Measurements from ENCODE around the gene ALDH1A1.

The ALDH1A1 gene

DNA sequence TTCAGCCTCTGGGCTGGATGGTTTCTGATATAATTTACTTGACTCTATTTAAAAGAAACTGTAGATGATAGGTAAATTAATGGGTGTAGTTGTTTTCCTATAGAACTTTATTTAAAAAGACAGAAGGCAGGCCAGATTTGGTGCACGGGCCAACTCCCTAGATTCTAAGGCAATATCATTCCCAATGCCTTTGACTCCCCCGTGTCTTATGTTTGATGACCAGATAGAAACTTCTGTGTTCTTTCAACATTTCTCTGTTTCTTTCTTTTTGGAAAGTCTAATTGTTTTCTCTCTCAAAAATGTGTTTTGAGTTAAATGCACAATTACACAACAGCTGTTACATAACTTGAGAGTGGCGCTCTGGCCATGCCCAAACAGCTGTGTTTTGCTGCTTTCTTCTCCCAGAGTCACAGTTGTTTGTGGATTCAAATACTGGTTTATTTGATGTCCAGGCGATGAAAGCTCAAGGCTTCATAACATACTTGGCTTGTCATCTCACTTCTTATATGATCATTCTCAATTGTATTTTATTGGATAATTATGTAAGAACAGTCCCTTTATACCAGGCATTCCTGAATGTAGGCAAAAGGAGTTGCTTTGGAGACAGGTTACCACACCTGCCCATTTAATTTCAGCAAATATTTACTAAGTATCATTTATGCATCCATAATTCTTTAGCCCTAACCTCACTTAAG lies 1.7 kb upstream of the ALDH1A1 start:
- ChIA-PET POLR2A (no interaction called here), CTCF (no interaction called here)
- DNase-seq (ENCODE audit: extremely low spot score) = no peak
- no peak for TF ChIP-seq TARDBP (IDR thresholded peaks at IDR 0.05)
- no peak for TF ChIP-seq L3MBTL2 (conservative IDR thresholded peaks at IDR 0.05)
- TF ChIP-seq ELF4 (IDR thresholded peaks at IDR 0.05) = no peak
- no peak for TF ChIP-seq SP1 (IDR thresholded peaks at IDR 0.05)

DNA sequence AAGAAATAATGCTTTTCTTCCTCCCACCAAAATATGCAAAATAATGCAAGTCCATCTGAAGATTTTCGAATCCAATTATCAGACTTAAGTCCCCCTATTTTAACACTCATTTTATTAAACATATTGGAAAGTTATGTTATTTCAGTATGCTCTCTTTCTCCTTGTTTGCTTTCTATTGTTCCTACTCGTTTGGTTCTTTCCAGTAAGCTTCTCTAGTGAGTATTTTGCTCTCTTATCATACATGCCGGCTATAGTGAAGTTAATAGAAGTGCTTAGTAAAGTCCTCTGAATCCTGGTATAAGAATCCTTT lies 517 bp downstream of the ALDH1A1 start:
- DNase-seq (ENCODE audit: extremely low spot score) = no peak
- no peak for TF ChIP-seq FOXK2 (IDR thresholded peaks at IDR 0.05)
- POLR2A ChIA-PET = no interaction called here
- CTCF ChIA-PET = no interaction called here

- no peak for DNase-seq (ENCODE audit: extremely low spot score)
- POLR2A ChIA-PET = no interaction called here
- CTCF ChIA-PET = no interaction called here
- TF ChIP-seq LEF1 (IDR thresholded peaks at IDR 0.05; ENCODE audit: borderline replicate concordance) = no peak
- no peak for TF ChIP-seq SP1 (IDR thresholded peaks at IDR 0.05)
These were observed 1.1 kb downstream of the ALDH1A1 start for GRCh38 chr9:72951520-72952380.

- ChIA-PET CTCF (no interaction called here), POLR2A (no interaction called here)
- no peak for TF ChIP-seq FOXA1 (IDR thresholded peaks at IDR 0.05)
- no peak for TF ChIP-seq SUZ12 (IDR thresholded peaks at IDR 0.05)
- no peak for TF ChIP-seq FOXK2 (IDR thresholded peaks at IDR 0.05)
- TF ChIP-seq L3MBTL2 (conservative IDR thresholded peaks at IDR 0.05) = no peak
- TF ChIP-seq NFRKB (IDR thresholded peaks at IDR 0.05) = no peak
- no peak for TF ChIP-seq LEF1 (IDR thresholded peaks at IDR 0.05; ENCODE audit: borderline replicate concordance)
- no peak for TF ChIP-seq FOXM1 (IDR thresholded peaks at IDR 0.05; ENCODE audit: borderline replicate concordance)
- no peak for TF ChIP-seq HDGF (IDR thresholded peaks at IDR 0.05; ENCODE audit: borderline replicate concordance)
- TF ChIP-seq TARDBP (IDR thresholded peaks at IDR 0.05) = no peak
- TF ChIP-seq SP1 (IDR thresholded peaks at IDR 0.05) = no peak
- TF ChIP-seq ELF4 (IDR thresholded peaks at IDR 0.05) = no peak
- TF ChIP-seq ARNT (IDR thresholded peaks at IDR 0.05) = no peak
- no peak for TF ChIP-seq CTBP1 (IDR thresholded peaks at IDR 0.05; ENCODE audit: borderline replicate concordance)
- no peak for TF ChIP-seq ZNF384 (IDR thresholded peaks at IDR 0.05)
- no peak for TF ChIP-seq PKNOX1 (IDR thresholded peaks at IDR 0.05)
- TF ChIP-seq BHLHE40 (IDR thresholded peaks at IDR 0.05; ENCODE audit: borderline replicate concordance) = no peak
- DNase-seq (ENCODE audit: extremely low spot score) = no peak
These were observed 1.9 kb downstream of the ALDH1A1 start for GRCh38 chr9:72950875-72951442.

GRCh38 chr9:72949918-72950325 lies 2.9 kb downstream of the ALDH1A1 start:
- POLR2A ChIA-PET = no interaction called here
- no peak for DNase-seq (ENCODE audit: extremely low spot score)
- TF ChIP-seq PKNOX1 (IDR thresholded peaks at IDR 0.05) (no peak), FOXM1 (IDR thresholded peaks at IDR 0.05; ENCODE audit: borderline replicate concordance) (no peak), ELF4 (IDR thresholded peaks at IDR 0.05) (no peak), BHLHE40 (IDR thresholded peaks at IDR 0.05; ENCODE audit: borderline replicate concordance) (no peak), HDGF (IDR thresholded peaks at IDR 0.05; ENCODE audit: borderline replicate concordance) (no peak), ARNT (IDR thresholded peaks at IDR 0.05) (no peak), FOXK2 (IDR thresholded peaks at IDR 0.05) (no peak), NFRKB (IDR thresholded peaks at IDR 0.05) (no peak), TARDBP (IDR thresholded peaks at IDR 0.05) (no peak), L3MBTL2 (conservative IDR thresholded peaks at IDR 0.05) (no peak), SUZ12 (IDR thresholded peaks at IDR 0.05) (no peak), FOXA1 (IDR thresholded peaks at IDR 0.05) (no peak), SP1 (IDR thresholded peaks at IDR 0.05) (no peak), CTBP1 (IDR thresholded peaks at IDR 0.05; ENCODE audit: borderline replicate concordance) (no peak), ZNF384 (IDR thresholded peaks at IDR 0.05) (no peak), LEF1 (IDR thresholded peaks at IDR 0.05; ENCODE audit: borderline replicate concordance) (no peak)
- CTCF ChIA-PET = no interaction called here

DNA sequence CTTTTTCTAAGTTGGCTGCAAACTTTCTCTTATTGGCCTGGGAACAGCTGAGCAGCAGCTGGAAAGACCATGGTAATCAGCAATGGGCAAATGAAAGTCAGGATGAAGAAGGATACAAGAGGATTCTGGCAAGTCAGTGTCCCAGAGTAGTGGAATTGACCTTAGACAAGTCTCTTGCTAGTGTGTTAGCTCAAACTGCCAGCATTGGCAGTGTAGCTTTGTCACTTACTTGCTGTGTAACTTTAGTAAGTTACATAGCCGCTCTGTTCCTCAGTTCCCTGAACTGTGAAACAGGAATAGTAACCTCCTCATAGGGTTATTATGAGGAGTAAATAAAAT lies 3.6 kb downstream of the ALDH1A1 start:
- DNase-seq (ENCODE audit: extremely low spot score) = no peak
- TF ChIP-seq PKNOX1 (IDR thresholded peaks at IDR 0.05) (no peak), FOXM1 (IDR thresholded peaks at IDR 0.05; ENCODE audit: borderline replicate concordance) (no peak), BHLHE40 (IDR thresholded peaks at IDR 0.05; ENCODE audit: borderline replicate concordance) (no peak), FOXA1 (IDR thresholded peaks at IDR 0.05) (no peak), ARNT (IDR thresholded peaks at IDR 0.05) (no peak), ELF4 (IDR thresholded peaks at IDR 0.05) (no peak), SUZ12 (IDR thresholded peaks at IDR 0.05) (no peak), SP1 (IDR thresholded peaks at IDR 0.05) (no peak), L3MBTL2 (conservative IDR thresholded peaks at IDR 0.05) (no peak), LEF1 (IDR thresholded peaks at IDR 0.05; ENCODE audit: borderline replicate concordance) (no peak), CTBP1 (IDR thresholded peaks at IDR 0.05; ENCODE audit: borderline replicate concordance) (no peak)
- POLR2A ChIA-PET = no interaction called here
- CTCF ChIA-PET = no interaction called here
